OCI-LY1 (cell line): Measurements from ENCODE around the gene KRCC1.

Source experiments
- CTCF ChIP-seq: fragments of 200-600 bp; sonication (generic), shearing (Covaris generic); IDR thresholded peaks from 2 replicates; pipeline ENCODE4 v1.5.1; 2017; ENCODE audit warnings: mild to moderate bottlenecking, antibody characterized with exemption, low read length, moderate library complexity, mixed read lengths
- EZH2 ChIP-seq: fragments of 200-600 bp; sonication (generic), shearing (Covaris generic); IDR thresholded peaks from 2 replicates; pipeline ENCODE4 v1.8.0; 2017; ENCODE audit warnings: borderline replicate concordance, mixed run types, mild to moderate bottlenecking, antibody characterized with exemption, low read length, moderate library complexity, mixed read lengths

- TF ChIP-seq CTCF (no peak), EZH2 (no peak)
These were observed 59.0 kb downstream of the KRCC1 start for GRCh38 chr2:87996570-87996969.
